HUDEP-2 (cell line): Measurements from ENCODE around the gene ABR.
A peak's percentile ranks its signal among the peaks of the same experiment; 100 is the strongest.
"Not testable (repeated sequence)": the region's sequence is repeated elsewhere in the genome, so short reads cannot be mapped to it uniquely, and the experiment has no call there.

Experiments used
- DNase-seq, 76 experiments: peaks; one replicate each; lab custom pipeline; 2025; ENCODE audit not compliant: unreplicated experiment in 76 of 76; lab: John Stamatoyannopoulos, UW

Gene ABR

GRCh38 chr17:1150863-1151600 is 28.7 kb downstream of the ABR start:
- DNase-seq: no peak

DNA sequence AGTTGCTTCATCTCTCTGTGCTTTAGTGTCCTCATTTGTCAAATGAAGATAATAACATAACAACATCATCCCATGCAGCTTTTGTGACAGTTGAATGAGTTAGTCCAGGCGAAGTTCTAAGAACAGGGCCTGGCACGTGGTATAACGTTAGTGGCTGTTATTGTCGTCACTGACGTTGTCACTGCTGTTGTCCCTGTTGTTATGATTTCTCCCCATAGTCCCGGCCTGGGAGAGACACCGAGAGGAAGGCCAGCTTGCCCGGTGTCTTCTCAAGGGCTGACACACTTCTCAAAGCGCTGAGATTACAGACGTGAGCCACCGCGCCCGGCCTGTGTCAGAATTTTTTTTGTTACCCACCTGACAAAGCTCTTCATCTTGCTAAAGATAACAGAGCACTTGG is 29.9 kb downstream of the ABR start:
- no peak for DNase-seq

DNA sequence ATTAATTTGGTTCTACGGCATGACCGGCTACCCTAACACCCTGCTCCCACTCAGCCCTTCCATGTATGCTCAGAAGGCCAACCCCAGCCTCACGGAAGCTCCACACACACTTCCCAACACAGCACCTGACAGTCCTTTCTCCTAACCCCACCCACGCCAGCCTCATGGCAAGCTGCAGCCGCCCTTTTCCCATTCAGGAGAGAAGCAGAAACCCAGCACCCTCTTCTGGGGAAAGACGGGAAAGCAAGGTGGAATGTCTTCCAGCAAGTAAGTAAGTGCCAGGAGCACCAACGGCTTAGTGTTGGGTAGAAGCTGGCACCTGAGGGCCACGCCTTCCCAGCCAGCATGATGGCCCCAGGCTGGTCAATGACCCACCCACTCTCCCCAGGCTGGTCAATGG is 32.1 kb downstream of the ABR start:
- peak in 4 of 76 experiments; percentile 5 to 13 (median 9) for DNase-seq

DNA sequence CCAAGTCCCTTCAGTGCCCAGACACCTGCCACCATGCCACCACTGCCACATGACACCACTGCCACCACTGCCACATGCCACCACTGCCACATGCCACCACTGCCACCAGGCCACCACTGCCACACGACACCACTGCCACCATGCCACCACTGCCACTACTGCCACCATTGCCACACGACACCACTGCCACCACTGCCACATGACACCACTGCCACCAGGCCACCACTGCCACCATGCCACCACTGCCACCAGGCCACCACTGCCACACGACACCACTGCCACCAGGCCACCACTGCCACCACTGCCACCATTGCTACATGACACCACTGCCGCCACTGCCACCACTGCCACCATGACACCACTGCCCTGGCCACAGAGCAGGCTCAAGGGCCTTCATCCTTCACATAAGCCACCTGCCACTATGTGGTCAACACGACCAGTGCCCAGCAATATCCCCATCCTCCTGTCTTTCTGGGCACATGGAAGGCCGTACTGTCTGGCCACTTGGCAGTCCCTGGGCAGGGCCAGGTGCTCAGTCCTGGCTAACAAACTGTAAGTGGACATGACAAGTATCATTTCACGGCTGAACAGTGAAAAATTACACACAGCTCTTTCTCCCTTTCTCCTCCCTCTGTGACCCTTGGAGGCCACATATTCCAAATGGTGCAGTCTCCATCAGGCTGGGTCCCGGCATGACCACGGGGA is 33.1 kb downstream of the ABR start:
- DNase-seq: no peak

GRCh38 chr17:1145311-1145986 is 34.3 kb downstream of the ABR start:
- no peak for DNase-seq

DNA sequence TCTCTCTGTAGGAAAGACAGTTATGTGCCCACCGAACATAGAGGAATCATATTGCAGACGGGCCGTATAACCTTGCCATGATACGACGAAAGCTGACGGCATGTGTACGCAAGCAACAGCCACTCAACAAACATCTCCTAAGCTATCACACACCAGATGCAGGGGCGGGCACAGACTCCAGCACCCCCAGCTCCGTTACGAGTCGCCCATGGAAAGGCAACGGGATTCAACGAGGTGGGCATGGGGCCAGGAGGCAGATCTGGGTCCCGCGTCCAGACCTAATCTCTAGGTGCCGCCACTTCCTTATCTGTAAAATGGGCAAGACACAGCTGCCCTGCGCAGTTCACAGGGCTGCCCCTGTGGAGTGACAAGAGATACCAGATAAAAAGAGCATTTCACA is 35.6 kb downstream of the ABR start:
- DNase-seq: peak in 75 of 76 experiments; percentile 11 to 91 (median 70)

DNA sequence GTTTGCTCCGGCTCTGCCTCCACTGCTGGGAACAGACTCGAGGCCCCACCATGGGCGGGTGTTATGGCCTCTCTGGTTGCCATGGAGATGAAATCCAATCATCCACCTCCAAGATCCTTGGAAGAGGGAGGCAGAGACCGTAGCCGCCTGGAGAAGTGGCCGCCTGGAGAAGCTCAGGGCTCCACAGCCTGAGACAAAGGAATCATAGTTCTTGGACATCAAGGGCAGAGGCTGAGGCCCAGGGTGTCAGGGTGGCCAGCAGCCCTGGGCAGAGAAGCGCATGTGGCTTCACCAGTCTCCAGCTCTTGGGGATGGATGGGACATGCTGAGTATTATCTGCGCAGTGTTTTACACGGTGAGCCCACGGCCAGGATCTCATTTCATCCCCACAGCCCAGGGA is 36.2 kb downstream of the ABR start:
- no peak for DNase-seq

- no peak for DNase-seq
Observed at GRCh38 chr17:1142561-1142971, 37.2 kb downstream of the ABR start.

DNA sequence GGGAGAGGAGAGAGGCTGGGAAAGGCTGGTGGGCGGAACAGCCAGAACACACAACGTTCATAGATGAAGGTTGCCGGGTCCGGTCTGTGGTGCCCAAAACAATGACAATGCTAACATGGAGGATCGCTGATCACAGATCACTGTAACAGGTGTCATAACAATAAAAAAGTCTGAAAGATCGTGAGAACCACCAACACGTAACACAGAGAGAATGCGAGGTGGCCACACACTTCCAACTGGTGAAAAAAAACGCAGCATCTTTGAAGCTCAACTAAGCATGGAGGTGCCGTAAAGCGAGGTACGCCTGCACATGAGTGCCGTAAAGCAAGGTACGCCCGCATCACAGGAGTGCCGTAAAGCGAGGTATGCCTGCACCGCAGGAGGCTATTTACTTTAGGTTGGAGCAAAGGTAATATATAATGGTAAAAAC is 42.3 kb downstream of the ABR start:
- no peak for DNase-seq

DNA sequence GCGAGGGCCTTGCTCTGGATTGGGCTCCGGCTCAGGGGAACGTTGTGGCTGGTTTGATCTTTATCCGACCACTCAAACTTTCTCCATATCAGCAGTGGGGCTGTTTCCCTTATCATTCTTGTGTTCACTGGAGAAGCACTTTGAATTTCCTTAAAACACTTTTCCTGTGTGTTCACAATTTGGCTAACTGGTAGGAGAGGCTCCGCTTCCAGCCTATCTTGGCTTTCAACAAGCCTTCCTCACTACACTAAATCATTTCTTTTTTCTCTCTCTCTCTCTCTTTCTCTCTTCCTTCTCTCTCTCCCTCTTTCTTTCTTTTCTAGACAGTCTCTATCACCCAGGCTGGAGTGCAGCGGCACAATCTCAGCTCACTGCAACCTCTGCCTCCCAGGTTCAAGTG is 43.0 kb downstream of the ABR start:
- DNase-seq: no peak

DNA sequence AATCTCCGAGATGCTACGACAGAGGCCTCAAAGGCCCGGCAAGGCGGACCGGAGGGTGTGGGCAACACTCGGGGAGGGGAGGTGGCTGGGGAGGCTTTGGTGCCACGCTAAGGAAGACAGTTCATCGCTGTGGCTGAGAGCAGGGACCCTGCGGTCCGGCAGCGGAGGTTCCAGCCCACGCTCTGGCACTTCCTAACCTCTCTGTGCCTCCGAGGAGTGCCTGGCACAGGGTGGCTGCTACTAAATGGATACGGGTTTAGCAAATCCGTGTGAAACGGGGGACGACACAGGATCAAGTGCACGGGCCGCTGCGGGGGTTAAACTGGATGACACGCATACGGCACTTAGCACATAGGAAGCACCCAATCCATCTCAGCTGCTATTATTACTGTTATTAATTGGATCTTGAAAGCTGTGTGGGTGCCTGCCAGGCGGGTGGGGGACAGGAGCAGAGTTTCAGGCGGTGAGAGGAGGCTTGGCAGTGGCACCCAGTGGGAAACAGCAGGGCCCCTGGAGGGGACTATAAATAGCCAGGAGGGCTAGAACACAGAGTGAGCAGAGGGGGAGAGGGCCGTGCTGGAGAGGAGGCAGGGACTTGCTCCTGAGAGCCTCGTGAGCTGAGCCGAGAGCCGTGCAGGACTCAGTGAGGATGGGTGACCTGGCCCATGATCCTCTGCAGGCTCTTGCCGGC is 45.0 kb downstream of the ABR start:
- DNase-seq: no peak

DNA sequence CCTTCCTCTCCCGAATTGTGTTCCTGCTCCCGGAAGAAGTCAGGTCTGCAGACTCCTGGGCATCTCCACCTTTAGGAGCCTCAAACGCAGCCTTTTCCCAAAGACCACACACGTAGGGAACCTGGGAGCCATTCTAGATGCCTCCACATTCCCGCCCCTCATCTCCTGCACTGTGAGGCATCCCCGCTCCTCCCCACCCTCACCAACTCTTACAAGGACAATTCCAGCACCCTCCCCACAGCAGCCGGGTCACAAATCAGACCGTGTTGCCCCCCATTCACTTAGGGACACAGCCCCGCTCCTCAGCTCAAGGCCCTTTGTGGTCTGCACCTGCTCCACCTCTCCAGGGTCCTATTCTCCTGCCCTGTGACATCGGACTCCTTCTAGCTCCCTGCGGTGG is 49.6 kb downstream of the ABR start:
- DNase-seq: no peak

GRCh38 chr17:1128463-1128862 is 51.3 kb downstream of the ABR start:
- DNase-seq: not testable (repeated sequence)

GRCh38 chr17:1126801-1127550 is 52.8 kb downstream of the ABR start:
- no peak for DNase-seq

DNA sequence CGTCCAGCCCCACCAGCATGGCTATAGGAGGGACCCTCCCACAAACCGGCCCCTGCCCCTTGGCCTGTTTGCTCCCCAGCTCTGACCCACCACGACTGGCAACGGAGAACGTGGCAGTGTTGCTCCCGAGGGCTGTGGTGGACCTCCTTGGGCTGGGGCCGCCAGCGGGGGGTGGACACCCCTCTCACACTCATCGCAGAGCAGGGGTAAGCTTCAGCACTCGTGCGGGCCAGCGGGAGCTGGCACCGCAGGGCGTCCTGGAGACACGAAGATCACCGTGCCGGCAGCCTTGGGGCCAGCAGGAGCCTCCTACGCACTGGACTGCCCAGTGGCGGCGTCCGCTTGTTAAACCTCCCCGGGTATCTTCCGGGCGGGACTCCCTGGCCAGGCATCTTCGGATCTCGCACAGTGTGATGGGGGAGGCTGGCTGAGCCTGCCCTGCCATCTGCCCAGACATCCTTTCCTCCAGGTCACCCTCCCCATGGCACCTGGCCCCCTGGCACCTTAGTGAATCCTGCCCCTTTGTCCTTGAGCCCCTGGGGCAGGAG is 53.5 kb downstream of the ABR start:
- no peak for DNase-seq

GRCh38 chr17:1125788-1126145 is 54.0 kb downstream of the ABR start:
- DNase-seq: no peak

- no peak for DNase-seq
Observed at GRCh38 chr17:1124896-1125787, 54.6 kb downstream of the ABR start.

GRCh38 chr17:1123921-1124715 is 55.7 kb downstream of the ABR start:
- DNase-seq: no peak
